Liver (tissue), 9 donors: ENCODE results near the gene VCP. TPM values are rescaled to one million over a fixed set of nuclear protein-coding genes. Genes with fewer than 3 reads are reported as not detected.

Source experiments
- DNase-seq: peaks from one replicate; pipeline ENCODE4 v3.0.0-alpha.2; 2017; ENCODE audit warnings: low spot score
- H3K27ac ChIP-seq, 2 donors: one replicate each; pipeline ENCODE4 v1.7.0; 2013; ENCODE audit warnings: inconsistent platforms in 2 of 2, low read length in 2 of 2, control low read depth in 1 of 2, low read depth in 1 of 2, mild to moderate bottlenecking in 1 of 2
- H3K27me3 ChIP-seq, 4 donors: one replicate each; pipeline versions ENCODE4 v1.6.1 to v1.7.0; 2013; ENCODE audit warnings: low read length in 3 of 4, inconsistent platforms in 1 of 4, mild to moderate bottlenecking in 1 of 4, moderate library complexity in 1 of 4; ENCODE audit not compliant: control insufficient read depth in 4 of 4, insufficient read depth in 4 of 4
- H3K36me3 ChIP-seq, 4 donors: one replicate each; pipeline versions ENCODE4 v1.6.1 to v1.7.0; 2013; ENCODE audit warnings: low read length in 3 of 4, mild to moderate bottlenecking in 3 of 4, low read depth in 1 of 4, moderate library complexity in 1 of 4; ENCODE audit not compliant: control insufficient read depth in 4 of 4, insufficient read depth in 3 of 4
- H3K4me1 ChIP-seq, 4 donors: one replicate each; pipeline versions ENCODE4 v1.6.1 to v1.7.0; 2013; ENCODE audit warnings: low read length in 3 of 4, mild to moderate bottlenecking in 3 of 4, moderate library complexity in 1 of 4; ENCODE audit not compliant: control insufficient read depth in 4 of 4, insufficient read depth in 4 of 4
- H3K4me3 ChIP-seq, 3 donors: one replicate each; pipeline versions ENCODE4 v1.6.1 to v1.7.0; 2013; ENCODE audit warnings: low read length in 3 of 3, control low read depth in 1 of 3, low read depth in 1 of 3, mild to moderate bottlenecking in 1 of 3
- H3K9ac ChIP-seq, 2 donors: one replicate each; pipeline ENCODE4 v1.7.0; 2013; ENCODE audit warnings: low read length in 2 of 2, mild to moderate bottlenecking in 2 of 2, moderate library complexity in 2 of 2, control low read depth in 1 of 2, low read depth in 1 of 2
- H3K9me3 ChIP-seq, 4 donors: one replicate each; pipeline versions ENCODE4 v1.6.1 to v1.7.0; 2013; ENCODE audit warnings: low read length in 3 of 4; ENCODE audit not compliant: control insufficient read depth in 4 of 4
- ATF3 ChIP-seq: IDR thresholded peaks from 2 replicates; pipeline ENCODE4 v1.6.1; 2016; ENCODE audit warnings: antibody characterized with exemption
- CTCF ChIP-seq: fragments of 150-350 bp; IDR thresholded peaks from 2 replicates; pipeline ENCODE4 v1.5.1; 2017; ENCODE audit warnings: improper control_type of control experiment, low read depth, low read length; ENCODE audit not compliant: missing input control
- EGR1 ChIP-seq, 2 donors: IDR thresholded peaks; 2 replicates each; pipeline ENCODE4 v1.6.1; 2016 to 2018; ENCODE audit warnings: antibody characterized with exemption in 2 of 2, low read depth in 2 of 2
- FOXA1 ChIP-seq: IDR thresholded peaks from 2 replicates; pipeline ENCODE4 v1.6.1; 2016; ENCODE audit warnings: antibody characterized with exemption
- FOXA2 ChIP-seq: IDR thresholded peaks from 2 replicates; pipeline ENCODE4 v1.6.1; 2016; ENCODE audit warnings: antibody characterized with exemption
- GABPA ChIP-seq, 2 donors: IDR thresholded peaks in 1 of 2; conservative IDR thresholded peaks in 1 of 2; 2 replicates each; pipeline ENCODE4 v1.6.1; 2016; ENCODE audit warnings: antibody characterized with exemption in 2 of 2, mild to moderate bottlenecking in 1 of 2, moderate library complexity in 1 of 2
- HNF4A ChIP-seq, 2 donors: conservative IDR thresholded peaks; 2 replicates each; pipeline ENCODE4 v1.6.1; 2016; ENCODE audit warnings: antibody characterized with exemption in 2 of 2, mild to moderate bottlenecking in 2 of 2
- RAD21 ChIP-seq, 2 donors: IDR thresholded peaks; 2 replicates each; pipeline ENCODE4 v1.6.1; 2016; ENCODE audit warnings: antibody characterized with exemption in 2 of 2, mild to moderate bottlenecking in 2 of 2
- RXRA ChIP-seq, 2 donors: IDR thresholded peaks; 2 replicates each; pipeline ENCODE4 v1.6.1; 2017 to 2018; ENCODE audit warnings: antibody characterized with exemption in 2 of 2, mild to moderate bottlenecking in 1 of 2
- SP1 ChIP-seq: IDR thresholded peaks from 2 replicates; pipeline ENCODE4 v1.6.1; 2018; ENCODE audit warnings: antibody characterized with exemption, mild to moderate bottlenecking
- YY1 ChIP-seq: IDR thresholded peaks from 2 replicates; pipeline ENCODE4 v1.6.1; 2016; ENCODE audit warnings: antibody characterized with exemption, mild to moderate bottlenecking
- ZBTB33 ChIP-seq: IDR thresholded peaks from 2 replicates; pipeline ENCODE4 v1.6.1; 2016; ENCODE audit warnings: antibody characterized with exemption
- WGBS: extraction: QIAGEN DNeasy Blood & Tissue Kit; methylation state at CpG from one replicate; pipeline ENCODE4 v1.1.7; 2013; 5-methylcytosine and 5-hydroxymethylcytosine counted together
- polyA plus RNA-seq, 2 donors: library from polyadenylated mRNA; stranded (reverse) in 1 of 2; unstranded in 1 of 2; fragments of 200-250 nt in 1 of 2; fragments of >200 nt in 1 of 2; fragmentation: Nextera tagmentation in 1 of 2; extraction: Ambion mirVana in 1 of 2; gene quantifications; one replicate each; pipeline versions ENCODE4 v1.2.1 to v1.2.3, GENCODE V29; 2013 to 2015
- total RNA-seq, 2 donors: library from RNA; depleted of rRNA; stranded (reverse); fragments of >200 nt; gene quantifications; one replicate each; pipeline ENCODE4 v1.2.3, GENCODE V29; 2014
- TF ChIP-seq, protein P1 (sequence below): IDR thresholded peaks from 2 replicates; pipeline ENCODE4 v1.6.1; 2016; ENCODE audit warnings: antibody characterized with exemption
- TF ChIP-seq, protein P2 (sequence below): IDR thresholded peaks from 2 replicates; pipeline ENCODE4 v1.6.1; 2016; ENCODE audit warnings: antibody characterized with exemption, mild to moderate bottlenecking
- donor health status: healthy.
- donor health status: healthy.
- donor health status: healthy.
- donor health status: healthy.
- donor health status: healthy.

The VCP gene
- total and polyA plus RNA-seq, 4 donors: 57.6 to 248 (median 153) TPM

DNA sequence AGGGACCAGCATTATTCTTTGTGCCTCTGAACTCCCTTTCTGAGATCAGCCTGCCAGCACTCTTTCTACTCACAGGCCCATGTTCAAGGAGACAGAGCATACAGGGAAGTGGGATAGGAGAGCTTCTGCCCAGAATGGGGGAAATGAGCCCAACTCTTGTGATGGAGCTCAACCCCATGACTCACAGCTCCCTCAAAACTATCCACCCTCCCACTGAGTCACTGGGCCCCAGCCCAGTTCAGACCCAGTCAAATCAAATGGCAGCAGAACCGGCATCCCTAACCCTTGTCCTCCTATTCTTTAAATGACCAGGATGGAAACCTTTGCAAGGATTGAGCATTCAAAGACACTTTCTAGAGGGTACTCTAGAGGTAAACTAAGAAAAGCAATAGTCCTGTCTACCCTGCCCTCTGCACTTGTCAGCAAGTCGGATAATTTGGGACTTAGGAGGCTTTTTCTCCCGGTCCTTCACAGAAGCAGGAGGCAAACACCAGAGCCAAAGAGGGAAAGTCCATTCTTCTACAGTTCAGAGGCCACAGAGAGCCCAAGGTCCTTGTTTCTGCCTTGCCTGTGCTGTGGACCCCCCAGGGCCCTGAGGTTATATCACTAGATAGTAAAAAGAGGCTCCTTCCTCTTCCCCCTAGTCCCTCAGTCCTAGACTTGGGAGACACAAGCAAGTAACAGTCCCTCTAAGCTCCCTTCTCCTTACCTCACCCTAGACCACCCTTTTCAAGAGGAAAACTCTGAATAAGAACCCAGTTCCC is 40.0 kb upstream of the VCP start:
- H3K4me3 ChIP-seq: no peak overlapping the region

DNA sequence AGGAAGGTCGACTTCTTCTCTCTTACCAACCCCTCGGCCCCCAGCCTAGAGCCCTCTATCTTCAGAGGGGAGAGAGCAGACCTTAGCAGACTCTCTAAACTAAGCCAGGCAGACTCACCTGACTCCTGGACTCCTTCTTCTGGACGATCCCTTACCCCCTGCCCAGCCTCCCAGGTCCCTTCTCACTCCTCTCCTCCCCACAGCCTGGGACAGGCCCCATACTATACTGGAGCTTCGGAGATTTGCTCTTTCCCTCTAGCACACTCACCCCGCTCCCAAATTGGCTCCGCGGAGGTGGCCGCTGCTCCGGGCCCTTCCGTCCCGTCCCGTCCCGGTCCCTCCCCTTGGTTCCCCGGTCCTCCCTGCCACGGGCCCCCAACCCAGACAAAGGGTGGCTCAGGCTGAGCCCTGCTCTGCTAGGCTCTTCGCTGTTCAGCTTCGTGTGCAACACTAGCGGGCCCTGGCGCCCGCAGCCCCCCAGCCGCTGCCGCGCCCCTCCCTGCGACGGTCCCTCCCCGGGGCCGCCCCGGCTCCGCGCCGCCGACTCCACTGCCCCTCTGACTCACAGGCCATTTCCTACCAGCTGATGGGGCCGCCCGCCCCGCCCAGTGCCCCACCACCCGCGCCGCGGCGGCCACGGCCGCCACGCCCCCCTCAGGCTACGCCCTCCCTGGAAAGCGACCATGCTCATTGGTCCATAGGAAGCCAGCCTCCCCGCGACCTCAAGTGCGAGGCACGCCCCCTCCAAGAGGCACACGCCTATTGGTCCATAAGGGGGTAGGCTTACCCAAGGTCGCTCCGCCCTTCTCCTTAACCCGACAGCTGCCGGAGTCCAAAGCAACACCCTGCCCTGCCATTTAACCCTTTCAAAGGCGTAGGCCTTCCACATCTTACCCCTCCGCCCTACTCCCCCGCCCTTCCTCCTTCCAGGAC is 38.8 kb upstream of the VCP start:
- H3K27ac ChIP-seq: peak overlapping the region; percentile 74 to 81
- H3K27me3 ChIP-seq: no peaks in the 10 kb centered on the region
- no peaks in the 10 kb centered on the region for H3K9me3 ChIP-seq
- H3K9ac ChIP-seq: peak overlapping the region; percentile 62 to 81
- peak overlapping the region; percentile 62 to 80 (median 66) for H3K4me3 ChIP-seq
- peak; percentile 97 for DNase-seq
- peaks cover 19 to 57% (median 43%) of the 10 kb centered on the region in 4 donors for H3K4me1 ChIP-seq
- peaks cover 2 to 20% (median 7%) of the 10 kb centered on the region in 4 donors for H3K36me3 ChIP-seq
- WGBS: 2% methylated on average over 57 of the region's 57 CpGs
- TF ChIP-seq FOXA1 (no peak), HNF4A (conservative IDR thresholded peaks at IDR 0.05) (peak; percentile 26 to 56), YY1 (peak; percentile 41), GABPA (IDR thresholded peaks at IDR 0.05 in 1 of 2, conservative IDR thresholded peaks at IDR 0.05 in 1 of 2) (peak in 1 of 2 donors; percentile 52), ZBTB33 (no peak), EGR1 (IDR thresholded peaks at IDR 0.05; ENCODE audit: low read depth in 2 of 2) (no peak), CTCF (no peak), FOXA2 (no peak), ATF3 (no peak), RXRA (IDR thresholded peaks at IDR 0.05) (peak; percentile 62 to 63), SP1 (peak; percentile 83)
- TF ChIP-seq, protein P1, sequence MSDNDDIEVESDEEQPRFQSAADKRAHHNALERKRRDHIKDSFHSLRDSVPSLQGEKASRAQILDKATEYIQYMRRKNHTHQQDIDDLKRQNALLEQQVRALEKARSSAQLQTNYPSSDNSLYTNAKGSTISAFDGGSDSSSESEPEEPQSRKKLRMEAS: peak; percentile 60
- TF ChIP-seq, protein P2, sequence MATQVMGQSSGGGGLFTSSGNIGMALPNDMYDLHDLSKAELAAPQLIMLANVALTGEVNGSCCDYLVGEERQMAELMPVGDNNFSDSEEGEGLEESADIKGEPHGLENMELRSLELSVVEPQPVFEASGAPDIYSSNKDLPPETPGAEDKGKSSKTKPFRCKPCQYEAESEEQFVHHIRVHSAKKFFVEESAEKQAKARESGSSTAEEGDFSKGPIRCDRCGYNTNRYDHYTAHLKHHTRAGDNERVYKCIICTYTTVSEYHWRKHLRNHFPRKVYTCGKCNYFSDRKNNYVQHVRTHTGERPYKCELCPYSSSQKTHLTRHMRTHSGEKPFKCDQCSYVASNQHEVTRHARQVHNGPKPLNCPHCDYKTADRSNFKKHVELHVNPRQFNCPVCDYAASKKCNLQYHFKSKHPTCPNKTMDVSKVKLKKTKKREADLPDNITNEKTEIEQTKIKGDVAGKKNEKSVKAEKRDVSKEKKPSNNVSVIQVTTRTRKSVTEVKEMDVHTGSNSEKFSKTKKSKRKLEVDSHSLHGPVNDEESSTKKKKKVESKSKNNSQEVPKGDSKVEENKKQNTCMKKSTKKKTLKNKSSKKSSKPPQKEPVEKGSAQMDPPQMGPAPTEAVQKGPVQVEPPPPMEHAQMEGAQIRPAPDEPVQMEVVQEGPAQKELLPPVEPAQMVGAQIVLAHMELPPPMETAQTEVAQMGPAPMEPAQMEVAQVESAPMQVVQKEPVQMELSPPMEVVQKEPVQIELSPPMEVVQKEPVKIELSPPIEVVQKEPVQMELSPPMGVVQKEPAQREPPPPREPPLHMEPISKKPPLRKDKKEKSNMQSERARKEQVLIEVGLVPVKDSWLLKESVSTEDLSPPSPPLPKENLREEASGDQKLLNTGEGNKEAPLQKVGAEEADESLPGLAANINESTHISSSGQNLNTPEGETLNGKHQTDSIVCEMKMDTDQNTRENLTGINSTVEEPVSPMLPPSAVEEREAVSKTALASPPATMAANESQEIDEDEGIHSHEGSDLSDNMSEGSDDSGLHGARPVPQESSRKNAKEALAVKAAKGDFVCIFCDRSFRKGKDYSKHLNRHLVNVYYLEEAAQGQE: no peak

More for the DNA sequence above, 40.0 kb upstream of the VCP start:
- Histone ChIP-seq H3K36me3 (peaks cover 0 to 13% (median 4%) of the 10 kb centered on the region in 4 donors), H3K9me3 (no peaks in the 10 kb centered on the region), H3K9ac (peak overlapping the region in 1 of 2 donors; percentile 11), H3K27ac (peak overlapping the region; percentile 68 to 74), H3K4me1 (peaks cover 19 to 66% (median 48%) of the 10 kb centered on the region in 4 donors), H3K27me3 (no peaks in the 10 kb centered on the region)
- 69% methylated on average over 3 of the region's 3 CpGs for WGBS
- TF ChIP-seq ATF3 (no peak), RAD21 (IDR thresholded peaks at IDR 0.05) (no peak), ZBTB33 (no peak)
- DNase-seq: no peak
